Retinal pigment epithelial cell (primary cell): Measurements from ENCODE around the gene FOXL2NB.

Source experiments
- DNase-seq: peaks from one replicate; pipeline ENCODE4 v3.0.0-alpha.2; 2010; ENCODE audit warnings: low read depth
- H3K4me3 ChIP-seq: 2 replicates; pipeline ENCODE4 v1.5.1; 2011; ENCODE audit warnings: mild to moderate bottlenecking, low read length, control low read depth, moderate library complexity
- CTCF ChIP-seq: conservative IDR thresholded peaks from 2 replicates; pipeline ENCODE4 v1.5.1; 2011; ENCODE audit warnings: low read depth, low read length, control low read depth, inconsistent platforms

Gene FOXL2NB

GRCh38 chr3:138946663-138947494, at the start of gene FOXL2NB, which contains the start of gene FOXL2:
TSS of gene FOXL2NB (plus strand) at chr3:138947217. CDS start at chr3:138947365, 148 bp downstream.
TSS of gene FOXL2 (minus strand) at chr3:138947137. CDS start at chr3:138946722, 415 bp downstream.
- TF ChIP-seq CTCF: no peak
- no peak for DNase-seq
- peak within 1 kb of the TSS; percentile 20 for H3K4me3 ChIP-seq

GRCh38 chr3:138898301-138898700, 48.7 kb upstream of the FOXL2NB start:
- TF ChIP-seq CTCF: no peak
- DNase-seq: peak; percentile 46
- no peak overlapping the region for H3K4me3 ChIP-seq

GRCh38 chr3:138898708-138899107, 48.3 kb upstream of the FOXL2NB start:
- TF ChIP-seq CTCF: no peak
- H3K4me3 ChIP-seq: no peak overlapping the region
- no peak for DNase-seq

GRCh38 chr3:138899351-138899991, 47.5 kb upstream of the FOXL2NB start:
- no peak for DNase-seq
- no peak for TF ChIP-seq CTCF
- H3K4me3 ChIP-seq: no peak overlapping the region

GRCh38 chr3:138901567-138901966, 45.5 kb upstream of the FOXL2NB start:
- DNase-seq: no peak
- no peak for TF ChIP-seq CTCF
- no peak overlapping the region for H3K4me3 ChIP-seq

GRCh38 chr3:138902171-138902570, 44.8 kb upstream of the FOXL2NB start:
- no peak overlapping the region for H3K4me3 ChIP-seq
- no peak for TF ChIP-seq CTCF
- no peak for DNase-seq
